Measurements from ENCODE around the gene TFPI2.

The TFPI2 gene

DNA sequence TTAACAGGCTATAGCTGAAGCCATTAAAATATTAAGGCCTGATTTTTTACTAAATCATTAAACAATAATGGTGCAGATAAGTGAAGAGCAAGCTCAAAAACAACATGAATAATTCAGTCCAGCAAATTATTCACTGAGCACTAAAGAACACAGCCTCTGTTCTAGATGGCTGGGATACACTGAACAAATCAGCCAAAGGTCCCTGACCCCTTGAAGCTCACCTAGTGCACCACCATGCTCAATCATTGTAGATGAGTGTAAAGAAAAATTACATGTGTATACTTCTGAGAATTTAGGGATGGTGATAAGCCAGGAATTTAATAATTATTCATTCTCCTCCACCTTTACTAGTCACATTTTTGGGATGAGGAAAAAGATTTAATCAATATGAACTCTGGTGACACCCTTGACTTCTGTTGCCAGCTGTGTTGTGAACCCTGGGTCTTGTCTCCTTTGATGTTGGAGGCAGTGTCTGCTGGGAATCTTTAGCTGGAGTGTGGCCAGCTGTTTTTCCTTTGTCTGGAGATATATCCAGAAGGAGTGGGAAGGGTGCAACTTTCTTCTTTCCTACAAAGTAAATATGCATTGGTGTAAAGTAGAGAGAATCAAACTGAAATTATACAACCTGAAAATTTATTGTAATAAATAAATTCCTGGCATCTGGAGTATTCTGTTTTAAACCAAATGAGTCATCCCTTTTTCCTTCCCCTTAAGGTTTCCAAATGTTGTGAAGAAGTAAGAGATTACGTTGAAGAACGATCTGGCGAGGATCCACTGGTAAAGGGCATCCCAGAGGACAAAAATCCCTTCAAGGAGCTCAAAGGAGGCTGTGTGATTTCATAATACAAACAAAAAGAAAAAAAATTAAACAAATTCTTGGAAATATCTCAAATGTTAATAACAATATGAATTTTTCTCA, 19.8 kb upstream of the TFPI2 start:
- DNase-seq (ENCODE audit: low read depth in 1 of 2, low spot score in 1 of 2), result no peak

DNA sequence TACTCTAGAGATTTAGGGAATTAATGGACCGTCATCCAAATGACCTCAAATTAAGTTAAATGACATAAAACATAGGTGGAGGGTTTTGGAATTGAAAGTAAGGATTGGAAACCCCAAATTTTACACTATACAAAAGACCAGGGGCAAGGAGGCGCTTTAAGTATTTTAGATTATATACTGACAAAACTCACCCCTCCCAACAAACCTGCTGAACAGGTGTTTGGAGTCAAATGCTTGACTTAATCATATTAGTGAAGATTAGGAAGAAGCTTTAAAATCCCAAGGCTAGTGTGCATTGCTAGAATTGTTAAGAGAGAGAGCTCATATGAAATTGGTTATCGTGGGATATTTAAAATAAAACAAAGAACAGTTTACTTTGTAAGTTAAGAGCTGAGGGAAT, 15.7 kb upstream of the TFPI2 start, which contains the start of gene GNGT1:
GNGT1 (plus strand) TSS at position 301 of the 400 bp plus-strand sequence. CDS start 180 bp downstream, outside the sequence.
- no peak for DNase-seq (ENCODE audit: low read depth in 1 of 2, low spot score in 1 of 2)

DNA sequence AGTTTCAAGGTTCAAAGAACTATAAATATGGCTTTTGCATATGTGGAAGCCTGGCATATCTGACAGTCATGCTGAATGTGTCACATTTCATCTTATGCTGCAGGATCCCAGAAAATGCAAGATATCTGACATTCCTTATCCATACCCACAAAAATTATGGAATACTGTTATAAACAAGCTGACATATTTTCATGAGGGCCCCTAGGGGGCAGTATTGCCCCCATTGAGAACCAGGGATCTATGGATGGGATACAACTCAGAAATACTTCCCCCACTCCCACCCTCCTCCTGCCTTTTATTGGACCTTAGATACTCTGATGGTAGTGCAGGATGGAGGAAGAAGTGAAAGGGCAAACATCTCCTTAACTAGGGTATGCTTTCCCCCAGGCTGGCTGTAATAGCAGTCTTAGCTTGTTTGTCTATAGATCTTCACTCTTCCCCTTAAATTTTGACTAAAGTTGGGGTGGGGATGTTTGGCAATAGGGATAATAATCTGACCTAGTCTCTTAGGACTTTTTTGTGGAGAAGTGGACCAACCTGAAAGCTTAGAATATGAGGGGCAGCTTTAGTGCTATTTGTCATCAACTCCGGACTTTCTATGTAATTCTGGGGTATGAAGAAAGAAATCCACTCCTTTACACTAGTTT, 12.3 kb upstream of the TFPI2 start:
- no peak for DNase-seq (ENCODE audit: low read depth in 1 of 2, low spot score in 1 of 2)

DNA sequence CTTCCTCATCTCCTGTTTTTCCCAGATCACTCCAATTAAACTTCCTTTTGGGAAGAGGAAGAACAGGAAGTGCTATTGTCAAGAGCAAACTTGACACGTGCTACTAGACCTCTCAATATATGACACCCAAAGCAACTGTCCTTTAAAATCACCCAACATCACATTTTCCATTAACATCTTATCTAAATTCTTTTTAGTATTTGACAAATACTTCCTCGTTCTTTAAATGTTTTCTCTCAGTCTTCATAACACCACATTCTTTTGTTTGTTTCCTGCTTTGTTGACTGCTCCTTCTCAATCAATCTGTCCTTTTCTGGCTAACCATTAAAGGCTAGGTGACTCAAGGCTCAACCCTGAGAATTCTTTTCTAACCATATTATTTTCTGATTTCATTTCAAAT, 7.1 kb upstream of the TFPI2 start:
- DNase-seq (ENCODE audit: low read depth in 1 of 2, low spot score in 1 of 2), result no peak

DNA sequence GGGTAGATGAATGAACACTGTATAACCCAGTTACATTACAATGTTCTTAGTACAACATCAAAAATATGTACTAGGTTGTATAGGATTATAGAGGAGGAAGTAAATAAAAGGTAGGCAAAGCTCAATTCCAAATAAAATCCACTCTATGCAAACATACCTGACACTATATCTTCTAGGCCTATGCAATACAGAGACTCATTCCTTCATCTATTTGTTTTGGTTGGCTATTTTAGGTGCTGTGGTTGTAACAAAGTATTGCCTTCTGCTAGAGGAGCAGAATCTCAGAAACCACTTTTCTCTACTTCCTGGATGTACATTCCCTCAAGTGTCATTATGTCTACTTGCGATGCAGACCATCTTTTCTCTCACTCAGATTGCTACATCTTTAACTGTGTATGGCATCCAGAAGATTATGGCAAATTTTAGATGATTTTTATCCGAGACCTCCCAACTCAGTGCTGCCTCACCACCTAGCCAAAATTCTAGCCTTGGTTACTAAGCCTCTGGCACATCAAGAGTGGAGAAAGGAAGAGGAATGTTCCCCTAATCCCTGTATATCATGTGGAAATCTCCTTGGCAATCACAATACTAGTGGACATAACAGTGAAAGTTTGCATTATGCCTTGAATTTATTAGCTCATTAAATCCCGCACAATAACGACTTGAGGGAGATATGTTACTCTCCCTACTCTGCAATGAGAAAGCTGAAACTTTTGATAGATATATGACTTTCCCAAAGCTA, 5.5 kb upstream of the TFPI2 start:
- no peak for DNase-seq (ENCODE audit: low read depth in 1 of 2, low spot score in 1 of 2)

DNA sequence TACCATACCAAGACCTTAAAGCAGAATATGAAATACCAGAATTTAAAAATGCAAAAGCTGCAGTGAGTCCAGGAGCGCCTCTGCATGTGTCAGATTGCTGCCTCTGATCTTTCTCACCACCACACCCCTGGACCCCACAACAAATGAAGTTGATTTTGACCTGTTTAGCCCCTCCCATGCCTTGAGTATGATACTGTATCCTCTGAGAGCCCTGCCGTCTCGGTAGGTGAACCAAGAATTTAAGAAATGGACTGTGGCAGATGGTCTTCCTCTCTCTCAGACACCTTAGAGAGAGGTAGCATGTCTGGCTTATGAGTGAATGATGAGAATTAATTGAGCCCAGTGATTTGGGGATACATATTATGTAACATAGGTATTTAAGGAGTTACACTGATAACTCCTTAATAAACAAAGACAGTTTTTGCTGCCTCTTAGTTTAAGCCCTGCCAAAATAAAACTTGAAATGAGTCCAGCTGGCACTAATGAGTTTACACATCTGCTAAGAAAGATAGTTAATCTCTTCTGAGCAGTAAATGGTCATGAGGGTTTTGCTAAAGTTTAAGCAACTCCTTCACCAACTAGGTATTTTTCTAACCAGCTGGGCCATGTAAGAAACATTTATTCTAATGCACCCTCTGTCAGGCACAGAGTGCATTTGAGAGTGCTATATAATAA, 4.5 kb upstream of the TFPI2 start:
- DNase-seq (ENCODE audit: low read depth in 1 of 2, low spot score in 1 of 2), result no peak

DNA sequence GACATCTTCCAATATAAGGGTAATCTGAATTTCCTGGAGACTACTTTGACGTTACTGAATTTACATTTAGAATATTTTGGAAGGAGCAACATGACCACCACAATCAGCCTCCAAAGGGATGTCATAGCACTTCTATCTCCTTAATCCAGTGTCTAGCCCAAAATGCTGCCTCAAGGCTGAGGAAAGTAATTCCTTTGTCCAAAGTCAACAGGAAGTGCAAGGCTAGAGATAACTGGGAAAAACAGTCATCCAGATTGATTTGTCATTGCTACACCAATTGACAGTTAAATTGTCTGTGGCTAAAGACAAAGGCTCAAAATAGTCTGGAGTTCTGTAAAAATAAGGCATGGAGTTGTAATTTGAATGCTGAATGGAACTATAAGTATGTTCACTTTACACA, 3.9 kb upstream of the TFPI2 start:
- no peak for DNase-seq (ENCODE audit: low read depth in 1 of 2, low spot score in 1 of 2)

DNA sequence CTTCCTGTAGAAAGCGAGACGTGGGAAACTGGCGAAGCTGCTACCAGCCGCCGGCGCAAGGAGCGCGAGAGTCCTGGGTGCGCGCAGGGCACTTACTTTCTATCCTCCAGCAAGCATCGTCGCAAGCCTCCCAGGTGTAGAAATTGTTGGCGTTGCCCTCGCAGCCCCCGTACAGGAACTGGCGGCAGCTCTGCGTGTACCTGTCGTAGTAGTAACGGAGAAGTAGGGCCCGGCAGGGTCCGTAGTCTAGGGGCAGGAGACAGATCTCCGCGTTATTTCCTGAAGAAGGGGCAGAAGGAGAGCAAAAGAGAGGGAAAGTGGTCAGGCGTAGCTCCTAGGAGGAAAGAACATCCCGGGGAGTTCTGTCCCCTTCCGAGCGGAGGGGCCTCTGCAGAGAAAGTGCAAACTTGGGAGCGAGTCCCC, 501 bp downstream of the TFPI2 start:
- DNase-seq (ENCODE audit: low read depth in 1 of 2, low spot score in 1 of 2), result no peak

DNA sequence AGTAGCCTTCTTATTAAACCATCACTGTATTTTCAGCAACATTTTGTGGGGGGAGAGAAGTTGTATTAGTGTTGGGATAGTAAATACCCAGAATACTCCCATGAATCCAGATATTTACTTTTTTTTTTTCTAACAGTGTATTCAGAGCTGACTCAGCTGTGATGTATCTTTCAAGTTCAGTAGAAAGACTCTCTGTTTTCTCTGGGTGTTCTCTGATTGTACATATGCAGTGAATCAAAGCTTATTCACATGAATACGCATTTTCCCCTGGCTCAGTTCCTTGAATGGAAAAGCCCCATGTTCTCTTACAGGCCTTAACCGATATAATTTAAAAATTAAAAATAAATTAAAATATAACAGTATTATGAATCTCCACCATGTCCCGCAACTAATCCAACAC, 1.3 kb downstream of the TFPI2 start:
- DNase-seq (ENCODE audit: low read depth in 1 of 2, low spot score in 1 of 2), result no peak

DNA sequence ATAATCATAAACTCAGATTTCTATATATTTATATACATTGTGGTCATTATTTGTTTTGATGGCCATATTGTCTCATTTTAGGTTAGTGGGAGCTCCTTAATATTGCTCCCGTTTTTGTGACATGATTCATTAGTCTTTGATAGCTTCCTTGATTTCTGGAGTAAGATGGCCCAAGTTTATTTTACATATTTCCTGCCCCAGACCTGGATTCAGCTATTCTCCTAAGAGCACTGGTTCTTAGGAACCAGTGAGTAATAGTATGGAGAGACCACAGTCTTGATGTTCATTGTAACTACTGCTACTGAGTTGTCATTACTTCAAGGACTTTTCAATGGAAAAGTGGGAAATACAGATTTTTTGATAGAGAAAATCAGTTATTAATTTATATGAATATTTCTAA, 6.0 kb downstream of the TFPI2 start:
- DNase-seq (ENCODE audit: low read depth in 1 of 2, low spot score in 1 of 2), result no peak

DNA sequence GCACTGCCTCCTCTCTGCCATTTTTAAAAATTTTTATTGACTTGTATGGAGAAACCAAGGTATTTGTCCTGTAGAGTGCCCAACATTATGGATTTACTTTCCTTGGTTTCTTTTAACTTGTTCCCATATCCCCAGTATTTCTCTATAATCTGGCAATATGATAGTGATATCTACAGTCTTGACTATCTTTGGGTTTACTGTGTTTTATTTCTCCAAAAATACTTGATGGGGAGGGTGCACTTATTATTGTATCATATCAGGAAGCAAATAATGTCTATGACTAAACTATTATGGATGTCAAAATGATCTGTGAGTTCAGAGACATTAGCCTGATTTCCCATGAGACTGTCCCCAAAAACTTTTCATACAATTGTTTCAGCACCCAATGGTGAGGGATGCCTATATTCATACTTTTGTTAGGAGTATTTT, 6.6 kb downstream of the TFPI2 start:
- DNase-seq (ENCODE audit: low read depth in 1 of 2, low spot score in 1 of 2), result no peak

DNA sequence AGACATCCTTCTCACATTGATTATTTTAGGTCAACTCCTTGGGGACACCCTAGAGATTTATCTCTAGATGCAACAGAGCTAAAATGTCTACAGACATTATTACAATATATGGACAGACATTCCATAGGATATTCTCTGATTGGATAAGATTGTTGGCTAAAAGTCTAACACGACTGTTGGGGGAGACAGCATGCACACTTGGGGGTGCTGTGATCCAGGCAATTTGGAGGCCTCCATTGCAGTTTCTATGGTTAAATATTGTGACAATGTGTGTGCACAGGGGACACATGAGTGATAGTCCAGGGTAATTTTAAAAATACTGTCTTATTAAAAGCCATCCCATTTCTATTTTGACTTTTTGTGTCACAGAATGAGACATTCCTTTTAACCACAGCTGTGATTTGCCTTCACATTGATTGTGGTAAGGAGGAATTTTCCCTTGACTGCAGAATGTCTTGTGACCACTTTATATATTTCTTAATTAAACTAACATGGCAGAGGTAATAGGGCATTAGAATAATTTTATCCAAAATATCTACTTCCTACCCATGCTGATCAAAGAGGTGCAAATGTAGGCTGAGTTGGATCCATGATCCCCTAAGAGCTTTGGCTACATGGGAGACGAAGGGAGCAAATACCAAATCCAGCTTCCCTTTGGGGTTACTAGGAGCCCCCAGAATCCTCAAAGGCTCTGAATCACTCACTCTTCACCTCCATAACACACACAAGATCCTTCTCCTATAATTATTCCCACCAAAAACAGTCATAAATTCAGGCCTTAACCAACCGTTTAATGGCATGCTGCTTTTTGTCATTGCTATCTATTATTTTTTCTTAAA, 7.3 kb downstream of the TFPI2 start:
- no peak for DNase-seq (ENCODE audit: low read depth in 1 of 2, low spot score in 1 of 2)

DNA sequence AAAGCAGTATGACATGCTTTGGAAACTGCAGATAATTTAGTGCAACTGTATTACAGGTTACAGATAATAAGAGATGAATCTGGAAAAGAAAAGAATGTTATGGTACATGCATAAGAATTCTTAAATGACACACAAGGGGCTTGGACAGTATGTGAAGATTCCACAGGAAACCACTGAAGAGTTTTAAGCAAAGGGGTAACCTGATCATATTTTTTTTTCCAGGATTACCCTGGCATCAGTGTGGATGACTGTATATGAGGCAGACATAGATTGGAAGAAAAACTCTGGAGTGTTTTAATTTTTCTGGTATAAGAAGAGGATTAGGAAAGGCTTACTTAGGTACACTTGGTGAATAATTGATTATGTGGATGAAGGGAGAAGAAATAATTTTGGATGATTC, 8.1 kb downstream of the TFPI2 start:
- DNase-seq (ENCODE audit: low read depth in 1 of 2, low spot score in 1 of 2), result no peak

DNA sequence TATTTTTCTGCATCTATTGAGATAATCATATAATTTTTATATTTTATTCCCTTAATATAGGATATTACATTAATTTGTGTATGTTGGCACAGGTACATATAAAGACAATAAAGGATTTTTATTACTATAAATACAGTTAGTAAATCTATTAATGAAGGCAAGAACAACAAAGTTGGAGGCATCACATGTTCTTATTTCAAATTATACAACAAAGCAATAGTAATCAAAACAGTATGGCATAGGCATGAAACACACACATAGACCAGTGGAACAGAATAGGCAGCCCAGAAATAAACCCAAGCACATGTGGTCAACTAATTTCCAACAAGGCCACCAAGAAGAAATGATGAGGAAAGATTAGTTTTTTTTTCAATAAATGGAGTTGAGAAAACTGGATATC, 11.2 kb downstream of the TFPI2 start:
- no peak for DNase-seq (ENCODE audit: low read depth in 1 of 2, low spot score in 1 of 2)

DNA sequence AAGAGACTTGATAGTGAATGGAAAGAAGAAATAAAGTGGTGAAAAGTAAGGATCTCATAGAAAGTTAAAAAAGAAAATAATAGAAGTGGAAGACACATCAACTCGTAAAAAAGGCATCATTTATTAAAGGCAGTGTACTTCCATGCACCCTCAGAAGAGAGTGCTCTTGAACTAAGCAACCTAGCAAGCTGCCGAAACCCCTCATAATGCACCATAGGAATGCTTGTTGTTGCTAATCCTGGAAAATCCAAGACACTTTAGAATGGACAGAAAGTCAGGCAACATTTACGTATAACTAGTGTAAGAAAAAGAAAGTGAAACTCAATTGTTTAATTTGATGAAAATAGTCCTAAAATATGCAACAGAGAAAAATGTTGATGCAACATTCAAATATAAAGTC, 12.8 kb downstream of the TFPI2 start:
- no peak for DNase-seq (ENCODE audit: low read depth in 1 of 2, low spot score in 1 of 2)

DNA sequence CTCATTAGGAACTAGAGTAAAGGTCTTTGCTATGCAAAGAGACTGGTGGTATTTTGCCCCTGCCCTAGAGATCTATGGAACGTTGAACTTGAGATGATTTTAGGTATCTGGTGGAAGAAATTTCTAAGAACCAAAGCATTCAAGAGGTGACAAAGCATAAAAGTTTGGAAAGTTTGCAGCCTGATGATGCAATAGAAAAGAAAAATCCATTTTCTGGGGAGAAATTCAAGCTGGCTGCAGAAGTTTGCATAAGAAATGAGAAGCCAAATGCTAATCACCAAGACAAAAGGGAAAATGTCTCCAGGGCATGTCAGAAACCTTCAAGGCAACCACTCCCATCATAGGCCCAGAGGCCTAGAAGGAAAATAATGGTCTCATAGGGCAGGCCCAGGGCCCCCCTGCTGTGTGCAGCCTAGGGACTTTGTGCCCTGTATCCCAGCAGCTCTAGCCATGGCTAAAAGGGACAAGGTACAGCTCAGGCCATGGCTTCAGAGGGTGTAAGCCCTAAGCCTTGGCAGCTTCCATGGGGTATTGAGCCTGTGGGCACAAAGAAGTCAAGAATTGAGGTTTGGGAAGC, 16.5 kb downstream of the TFPI2 start:
- no peak for DNase-seq (ENCODE audit: low read depth in 1 of 2, low spot score in 1 of 2)

DNA sequence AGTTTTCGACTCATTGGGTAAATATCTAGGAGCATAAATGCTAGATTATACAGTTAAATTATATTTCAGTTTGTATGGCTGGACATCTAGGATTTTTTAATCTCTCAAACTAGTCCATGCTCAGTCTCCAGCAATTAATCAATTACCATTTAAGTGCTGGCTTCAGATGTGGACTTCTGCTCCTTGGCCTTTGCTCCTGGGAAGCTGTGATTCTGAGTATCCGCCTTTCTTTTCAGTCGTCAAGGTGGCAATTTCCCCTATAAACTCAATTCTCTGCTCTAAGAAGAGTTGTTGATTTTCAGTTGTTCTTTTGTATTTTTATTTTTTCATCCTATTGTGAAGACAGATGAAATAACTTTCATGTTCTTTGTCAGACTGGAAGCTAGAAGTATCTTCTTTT, 23.7 kb downstream of the TFPI2 start:
- no peak for DNase-seq (ENCODE audit: low read depth in 1 of 2, low spot score in 1 of 2)

DNA sequence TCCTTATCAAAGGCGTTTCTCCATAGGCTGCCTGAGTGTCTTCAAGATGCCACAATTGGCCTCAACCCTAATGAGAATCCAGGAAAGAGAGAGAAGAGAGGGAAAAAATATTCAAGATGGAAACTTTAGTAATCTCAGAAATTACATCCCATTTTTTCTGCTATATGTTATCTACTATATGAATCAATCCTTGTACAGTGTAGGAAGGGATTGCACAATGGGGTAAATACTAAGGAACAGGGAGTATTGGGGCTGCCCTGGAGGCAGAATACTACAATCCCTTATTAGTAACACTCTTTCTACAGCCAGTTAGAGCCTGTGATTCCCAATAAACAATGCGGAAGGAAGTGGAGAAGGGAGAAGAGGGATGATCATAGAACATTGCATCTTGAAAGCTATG, 27.9 kb downstream of the TFPI2 start:
- DNase-seq (ENCODE audit: low read depth in 1 of 2, low spot score in 1 of 2), result no peak

DNA sequence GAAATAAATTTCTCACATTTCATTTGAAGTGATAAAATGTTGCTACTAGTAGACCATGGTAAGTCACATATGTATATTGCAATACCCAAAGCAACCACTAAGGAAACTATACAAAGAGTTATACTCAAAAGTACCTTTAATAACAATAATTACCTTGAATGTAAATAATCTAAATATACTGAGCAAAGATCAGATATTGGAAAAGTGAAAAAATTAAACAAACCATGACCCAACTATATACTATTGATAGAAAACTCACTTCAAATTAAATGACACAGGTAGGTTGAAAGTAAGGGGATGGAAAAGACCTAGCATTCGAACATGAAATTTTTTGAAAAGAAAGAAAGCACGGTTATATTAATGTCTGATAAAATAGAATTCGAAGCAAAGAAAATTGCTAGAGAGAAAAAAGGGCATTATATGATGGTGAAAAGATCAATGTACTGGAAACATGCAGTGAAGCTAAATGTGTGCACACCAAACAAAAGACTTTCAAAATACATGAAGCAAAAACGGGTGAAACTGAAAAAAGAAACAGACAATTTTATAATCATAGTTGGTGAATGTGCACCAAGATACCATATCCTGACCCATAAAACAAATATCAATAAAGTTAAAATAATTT, 29.1 kb downstream of the TFPI2 start:
- no peak for DNase-seq (ENCODE audit: low read depth in 1 of 2, low spot score in 1 of 2)

DNA sequence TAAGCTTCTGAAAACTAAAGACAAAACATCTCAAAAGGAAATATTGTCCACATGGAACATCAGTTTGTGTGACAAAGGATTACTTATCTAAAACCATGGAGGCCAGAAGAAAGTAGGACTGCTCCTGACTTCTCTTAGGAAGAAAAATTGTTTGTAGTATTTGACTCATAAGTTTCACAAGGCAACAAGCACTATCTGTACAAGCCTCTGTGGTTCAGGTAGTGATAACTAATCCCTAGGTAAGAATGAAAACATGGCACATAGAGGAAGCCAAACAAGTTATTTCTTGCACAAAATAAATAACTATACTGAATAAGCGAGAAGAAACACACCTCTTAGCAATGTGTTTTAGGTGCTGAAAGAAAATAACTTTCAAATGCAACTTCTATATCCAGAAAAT, 30.3 kb downstream of the TFPI2 start:
- DNase-seq (ENCODE audit: low read depth in 1 of 2, low spot score in 1 of 2), result no peak

Measured in stimulated activated CD4-positive, alpha-beta T cell treated with anti-CD3 and anti-CD28 coated beads, Interleukin-15, amount 100 ng/mL, for 1 hour (primary cell).